Right lobe of liver (tissue), 4 donors: Measurements from ENCODE around the gene ZNF805.

Experiments
- POLR2A ChIP-seq: fragments of 450-650 bp; IDR thresholded peaks from one replicate; pipeline ENCODE4 v1.6.1; 2017; ENCODE audit warnings: antibody characterized with exemption, mild to moderate bottlenecking
- TF ChIP-seq, protein P1 (sequence below), 4 donors: fragments of 200-600 bp in 3 of 4; fragments of 450-650 bp in 1 of 4; IDR thresholded peaks; one replicate each; pipeline versions ENCODE4 v1.5.1 to v1.8.0; 2016 to 2022; ENCODE audit warnings: antibody characterized with exemption in 4 of 4, mild to moderate bottlenecking in 2 of 4
- donor health status: DM: no; HTN: no; CAD: no.
- donor health status: DM: no; HTN: no; CAD: no.
- donor health status: DM: no; HTN: yes; CAD: no.

DNA sequence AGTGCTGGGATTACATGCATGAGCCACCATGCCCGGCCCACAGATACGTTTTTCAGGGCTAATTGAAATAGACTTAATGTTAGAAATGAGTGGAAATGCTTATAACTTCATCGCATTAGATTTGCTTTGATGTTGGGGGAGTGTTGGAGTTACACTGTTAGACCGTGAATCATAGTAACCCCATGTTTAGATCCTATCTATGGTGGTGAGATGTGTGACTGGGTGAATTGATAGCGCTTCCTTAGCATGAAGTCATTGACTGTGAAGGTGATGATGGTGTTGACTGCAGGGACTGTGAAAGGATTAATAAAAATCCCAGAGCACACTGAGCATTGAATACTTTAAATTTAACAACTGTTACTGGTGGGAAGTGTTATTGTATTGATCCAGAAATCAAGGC is 47.4 kb upstream of the ZNF805 start:
- TF ChIP-seq, protein P1, sequence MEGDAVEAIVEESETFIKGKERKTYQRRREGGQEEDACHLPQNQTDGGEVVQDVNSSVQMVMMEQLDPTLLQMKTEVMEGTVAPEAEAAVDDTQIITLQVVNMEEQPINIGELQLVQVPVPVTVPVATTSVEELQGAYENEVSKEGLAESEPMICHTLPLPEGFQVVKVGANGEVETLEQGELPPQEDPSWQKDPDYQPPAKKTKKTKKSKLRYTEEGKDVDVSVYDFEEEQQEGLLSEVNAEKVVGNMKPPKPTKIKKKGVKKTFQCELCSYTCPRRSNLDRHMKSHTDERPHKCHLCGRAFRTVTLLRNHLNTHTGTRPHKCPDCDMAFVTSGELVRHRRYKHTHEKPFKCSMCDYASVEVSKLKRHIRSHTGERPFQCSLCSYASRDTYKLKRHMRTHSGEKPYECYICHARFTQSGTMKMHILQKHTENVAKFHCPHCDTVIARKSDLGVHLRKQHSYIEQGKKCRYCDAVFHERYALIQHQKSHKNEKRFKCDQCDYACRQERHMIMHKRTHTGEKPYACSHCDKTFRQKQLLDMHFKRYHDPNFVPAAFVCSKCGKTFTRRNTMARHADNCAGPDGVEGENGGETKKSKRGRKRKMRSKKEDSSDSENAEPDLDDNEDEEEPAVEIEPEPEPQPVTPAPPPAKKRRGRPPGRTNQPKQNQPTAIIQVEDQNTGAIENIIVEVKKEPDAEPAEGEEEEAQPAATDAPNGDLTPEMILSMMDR (IDR thresholded peaks at IDR 0.05): no peak
- no peak for TF ChIP-seq POLR2A
